H9 (cell line): ENCODE data around the gene NUDT14. TPM values are rescaled to one million over a fixed set of nuclear protein-coding genes. Genes with fewer than 3 reads are reported as not detected.

ENCODE experiments used
- DNase-seq: peaks from one replicate; pipeline ENCODE4 v3.0.0-alpha.2; 2017
- H2AFZ ChIP-seq: one replicate; pipeline ENCODE4 v1.6.1; 2013; ENCODE audit warnings: mild to moderate bottlenecking, low read length, control low read depth, moderate library complexity
- H2AK5ac ChIP-seq: 2 replicates; pipeline ENCODE4 v1.6.1; 2013; ENCODE audit warnings: low read length, control low read depth, mixed read lengths; ENCODE audit not compliant: insufficient read length
- H2BK120ac ChIP-seq: one replicate; pipeline ENCODE4 v1.6.1; 2013; ENCODE audit warnings: low read depth, mild to moderate bottlenecking, low read length, control low read depth, inconsistent platforms; ENCODE audit not compliant: poor library complexity, severe bottlenecking
- H2BK12ac ChIP-seq: 2 replicates; pipeline ENCODE4 v1.6.1; 2013; ENCODE audit warnings: low read length, control low read depth, mixed read lengths, low read depth; ENCODE audit not compliant: insufficient read length
- H2BK15ac ChIP-seq: 2 replicates; pipeline ENCODE4 v1.6.1; 2013; ENCODE audit warnings: low read depth, low read length, control low read depth
- H2BK20ac ChIP-seq: one replicate; pipeline ENCODE4 v1.6.1; 2013; ENCODE audit warnings: low read depth, mild to moderate bottlenecking, low read length, control low read depth, inconsistent platforms; ENCODE audit not compliant: poor library complexity, severe bottlenecking
- H2BK5ac ChIP-seq: 2 replicates; pipeline ENCODE4 v1.6.1; 2013; ENCODE audit warnings: low read length, control low read depth, mixed read lengths; ENCODE audit not compliant: insufficient read length
- H3K14ac ChIP-seq: 2 replicates; pipeline ENCODE4 v1.6.1; 2013; ENCODE audit warnings: low read length, control low read depth; ENCODE audit not compliant: insufficient read depth
- H3K18ac ChIP-seq: 2 replicates; pipeline ENCODE4 v1.6.1; 2013; ENCODE audit warnings: low read depth, mild to moderate bottlenecking, mixed read lengths, low read length, control low read depth; ENCODE audit not compliant: insufficient read length
- H3K23ac ChIP-seq: 2 replicates; pipeline ENCODE4 v1.6.1; 2013; ENCODE audit warnings: low read length, control low read depth, mixed read lengths, low read depth; ENCODE audit not compliant: insufficient read length
- H3K23me2 ChIP-seq: 2 replicates; pipeline ENCODE4 v1.6.1; 2013; ENCODE audit warnings: low read depth, mild to moderate bottlenecking, mixed read lengths, low read length, control low read depth; ENCODE audit not compliant: insufficient read length, poor library complexity, severe bottlenecking
- H3K27ac ChIP-seq: 2 replicates; pipeline ENCODE4 v1.5.1; 2013; ENCODE audit warnings: low read length, control low read depth, mixed read lengths, low read depth; ENCODE audit not compliant: insufficient read length
- H3K27me3 ChIP-seq: 2 replicates; pipeline ENCODE4 v1.6.1; 2013; ENCODE audit warnings: low read length, control low read depth, inconsistent platforms; ENCODE audit not compliant: insufficient read depth
- H3K4ac ChIP-seq: 2 replicates; pipeline ENCODE4 v1.6.1; 2013; ENCODE audit warnings: low read depth, mild to moderate bottlenecking, control low read depth, inconsistent platforms, low read length, moderate library complexity
- H3K4me1 ChIP-seq: 2 replicates; pipeline ENCODE4 v1.6.1; 2013; ENCODE audit warnings: low read length, control low read depth, inconsistent platforms; ENCODE audit not compliant: insufficient read depth
- H3K4me2 ChIP-seq: 2 replicates; pipeline ENCODE4 v1.6.1; 2013; ENCODE audit warnings: low read length, control low read depth, mixed read lengths; ENCODE audit not compliant: insufficient read length, insufficient read depth
- H3K56ac ChIP-seq: 2 replicates; pipeline ENCODE4 v1.6.1; 2013; ENCODE audit warnings: low read depth, mild to moderate bottlenecking, mixed read lengths, low read length, control low read depth; ENCODE audit not compliant: insufficient read length
- H3K79me1 ChIP-seq: 2 replicates; pipeline ENCODE4 v1.6.1; 2013; ENCODE audit warnings: low read depth, mild to moderate bottlenecking, moderate library complexity, low read length, control low read depth, inconsistent platforms; ENCODE audit not compliant: insufficient read depth, poor library complexity, severe bottlenecking
- H3K79me2 ChIP-seq: 2 replicates; pipeline ENCODE4 v1.6.1; 2013; ENCODE audit warnings: low read length, control low read depth, inconsistent platforms; ENCODE audit not compliant: insufficient read depth
- H3K9ac ChIP-seq: 2 replicates; pipeline ENCODE4 v1.6.1; 2013; ENCODE audit warnings: low read length, control low read depth, mixed read lengths; ENCODE audit not compliant: insufficient read length; ENCODE audit errors: extremely low read depth
- H3K9me3 ChIP-seq: one replicate; pipeline ENCODE4 v1.6.1; 2013; ENCODE audit warnings: low read depth, low read length, inconsistent platforms; ENCODE audit not compliant: control insufficient read depth
- H3T11ph ChIP-seq: one replicate; pipeline ENCODE4 v1.6.1; 2013; ENCODE audit warnings: mild to moderate bottlenecking, low read length, control low read depth, inconsistent platforms
- H4K20me1 ChIP-seq: one replicate; pipeline ENCODE4 v1.6.1; 2013; ENCODE audit not compliant: control insufficient read depth, insufficient read length, insufficient read depth
- H4K5ac ChIP-seq: 2 replicates; pipeline ENCODE4 v1.6.1; 2013; ENCODE audit warnings: low read depth, mild to moderate bottlenecking, mixed read lengths, low read length, control low read depth; ENCODE audit not compliant: insufficient read length
- H4K8ac ChIP-seq: replicated peaks from 2 replicates; pipeline ENCODE4 v1.6.1; 2013; ENCODE audit warnings: low read length, control low read depth, mixed read lengths, low read depth; ENCODE audit not compliant: insufficient read length
- H4K91ac ChIP-seq: 2 replicates; pipeline ENCODE4 v1.6.1; 2013; ENCODE audit warnings: low read depth, mild to moderate bottlenecking, moderate library complexity, mixed read lengths, low read length, control low read depth; ENCODE audit not compliant: insufficient read length
- H3K27ac Mint-ChIP-seq, 3 experiments: 2 replicates in 2 of 3; 3 replicates in 1 of 3; pipeline ENCODE4 v1.8.0; 2020 to 2021; ENCODE audit warnings: mixed read lengths in 3 of 3, mild to moderate bottlenecking in 1 of 3, moderate library complexity in 1 of 3
- H3K27me3 Mint-ChIP-seq: 2 replicates; pipeline ENCODE4 v1.8.0; 2021; ENCODE audit warnings: low read depth, mild to moderate bottlenecking, moderate library complexity, mixed read lengths
- H3K36me3 Mint-ChIP-seq, 3 experiments: 2 replicates in 2 of 3; 3 replicates in 1 of 3; pipeline ENCODE4 v1.8.0; 2020 to 2021; ENCODE audit warnings: low read depth in 3 of 3, mixed read lengths in 3 of 3; ENCODE audit not compliant: insufficient read depth in 1 of 3
- H3K4me1 Mint-ChIP-seq, 2 experiments: 2 replicates each; pipeline ENCODE4 v1.8.0; 2020; ENCODE audit warnings: mixed read lengths in 2 of 2
- H3K4me3 Mint-ChIP-seq, 2 experiments: 2 replicates in 1 of 2; 3 replicates in 1 of 2; pipeline ENCODE4 v1.8.0; 2020 to 2021; ENCODE audit warnings: mild to moderate bottlenecking in 2 of 2, mixed read lengths in 2 of 2, moderate library complexity in 1 of 2
- H3K9me3 Mint-ChIP-seq, 2 experiments: 2 replicates in 1 of 2; 3 replicates in 1 of 2; pipeline ENCODE4 v1.8.0; 2020; ENCODE audit warnings: mild to moderate bottlenecking in 2 of 2, mixed read lengths in 2 of 2, moderate library complexity in 1 of 2
- WGBS: extraction: QIAGEN DNeasy Blood & Tissue Kit; methylation state at CpG from one replicate; pipeline ENCODE4 v1.1.7; 2013; ENCODE audit warnings: missing lambda C conversion rate, low lambda C conversion rate, mixed read lengths; ENCODE audit not compliant: insufficient read length; ENCODE audit errors: extremely low coverage; 5-methylcytosine and 5-hydroxymethylcytosine counted together
- total RNA-seq: library from RNA; stranded (reverse); gene quantifications from 2 replicates; pipeline ENCODE4 v1.2.1, GENCODE V29; 2021
- TF ChIP-seq, protein P1 (sequence below): fragments of 200-600 bp; sonication (generic); conservative IDR thresholded peaks from 3 replicates; pipeline ENCODE4 v1.8.0; 2021; ENCODE audit warnings: antibody characterized with exemption, mild to moderate bottlenecking

Gene NUDT14
- total RNA-seq, 1 experiment from 2014 or later = 41.1 TPM

- H2AK5ac ChIP-seq = no peak overlapping the region
- WGBS = no CpG with 5 or more reads among the region's 29 CpGs
- TF ChIP-seq, protein P1, sequence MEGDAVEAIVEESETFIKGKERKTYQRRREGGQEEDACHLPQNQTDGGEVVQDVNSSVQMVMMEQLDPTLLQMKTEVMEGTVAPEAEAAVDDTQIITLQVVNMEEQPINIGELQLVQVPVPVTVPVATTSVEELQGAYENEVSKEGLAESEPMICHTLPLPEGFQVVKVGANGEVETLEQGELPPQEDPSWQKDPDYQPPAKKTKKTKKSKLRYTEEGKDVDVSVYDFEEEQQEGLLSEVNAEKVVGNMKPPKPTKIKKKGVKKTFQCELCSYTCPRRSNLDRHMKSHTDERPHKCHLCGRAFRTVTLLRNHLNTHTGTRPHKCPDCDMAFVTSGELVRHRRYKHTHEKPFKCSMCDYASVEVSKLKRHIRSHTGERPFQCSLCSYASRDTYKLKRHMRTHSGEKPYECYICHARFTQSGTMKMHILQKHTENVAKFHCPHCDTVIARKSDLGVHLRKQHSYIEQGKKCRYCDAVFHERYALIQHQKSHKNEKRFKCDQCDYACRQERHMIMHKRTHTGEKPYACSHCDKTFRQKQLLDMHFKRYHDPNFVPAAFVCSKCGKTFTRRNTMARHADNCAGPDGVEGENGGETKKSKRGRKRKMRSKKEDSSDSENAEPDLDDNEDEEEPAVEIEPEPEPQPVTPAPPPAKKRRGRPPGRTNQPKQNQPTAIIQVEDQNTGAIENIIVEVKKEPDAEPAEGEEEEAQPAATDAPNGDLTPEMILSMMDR = no peak
Observed at GRCh38 chr14:105192866-105193731, 12.0 kb upstream of the NUDT14 start.

More at GRCh38 chr14:105192866-105193731, 12.0 kb upstream of the NUDT14 start:
- Histone ChIP-seq H3K27me3 (no peaks in the 10 kb centered on the region; the same call in 1 of the 2 replicates), H4K8ac (no peak overlapping the region), H3K9me3 (no peaks in the 10 kb centered on the region), H3K4ac (no peak overlapping the region), H2BK15ac (no peak overlapping the region), H2BK5ac (no peak overlapping the region), H2BK20ac (no peak overlapping the region), H3K79me1 (no peaks in the 10 kb centered on the region), H4K5ac (no peak overlapping the region), H3K27ac (no peak overlapping the region), H3K23ac (no peak overlapping the region), H3K18ac (no peak overlapping the region), H3K9ac (no peak overlapping the region), H2BK12ac (no peak overlapping the region), H3K23me2 (no peaks in the 10 kb centered on the region), H3K56ac (no peak overlapping the region), H4K91ac (no peak overlapping the region), H3K4me2 (no peak overlapping the region), H2BK120ac (no peak overlapping the region), H3K79me2 (no peaks in the 10 kb centered on the region), H2AFZ (no peak overlapping the region), H3K4me1 (no peaks in the 10 kb centered on the region; the same call in 1 of the 2 replicates), H4K20me1 (no peaks in the 10 kb centered on the region), H3T11ph (no peak overlapping the region), H3K14ac (no peak overlapping the region)
- Mint-ChIP-seq H3K4me1 (peaks cover 26 to 31% of the 10 kb centered on the region in 2 experiments), H3K27me3 (peaks cover 45% of the 10 kb centered on the region), H3K4me3 (no peak overlapping the region), H3K36me3 (peaks cover 2 to 6% (median 3%) of the 10 kb centered on the region in 3 experiments; a peak in 5 of 7 replicates), H3K27ac (no peak overlapping the region), H3K9me3 (peaks cover 4 to 9% of the 10 kb centered on the region in 2 experiments)
- no peak for DNase-seq
